Kidney tubule cell (primary cell): ENCODE results near the gene LAMTOR1.
"Not testable (repeated sequence)": the region's sequence is repeated elsewhere in the genome, so short reads cannot be mapped to it uniquely, and the experiment has no call there.

Experiments used
- DNase-seq: peaks from one replicate; pipeline ENCODE4 v3.0.0-alpha.2; 2018; ENCODE audit warnings: low spot score

The LAMTOR1 gene

DNA sequence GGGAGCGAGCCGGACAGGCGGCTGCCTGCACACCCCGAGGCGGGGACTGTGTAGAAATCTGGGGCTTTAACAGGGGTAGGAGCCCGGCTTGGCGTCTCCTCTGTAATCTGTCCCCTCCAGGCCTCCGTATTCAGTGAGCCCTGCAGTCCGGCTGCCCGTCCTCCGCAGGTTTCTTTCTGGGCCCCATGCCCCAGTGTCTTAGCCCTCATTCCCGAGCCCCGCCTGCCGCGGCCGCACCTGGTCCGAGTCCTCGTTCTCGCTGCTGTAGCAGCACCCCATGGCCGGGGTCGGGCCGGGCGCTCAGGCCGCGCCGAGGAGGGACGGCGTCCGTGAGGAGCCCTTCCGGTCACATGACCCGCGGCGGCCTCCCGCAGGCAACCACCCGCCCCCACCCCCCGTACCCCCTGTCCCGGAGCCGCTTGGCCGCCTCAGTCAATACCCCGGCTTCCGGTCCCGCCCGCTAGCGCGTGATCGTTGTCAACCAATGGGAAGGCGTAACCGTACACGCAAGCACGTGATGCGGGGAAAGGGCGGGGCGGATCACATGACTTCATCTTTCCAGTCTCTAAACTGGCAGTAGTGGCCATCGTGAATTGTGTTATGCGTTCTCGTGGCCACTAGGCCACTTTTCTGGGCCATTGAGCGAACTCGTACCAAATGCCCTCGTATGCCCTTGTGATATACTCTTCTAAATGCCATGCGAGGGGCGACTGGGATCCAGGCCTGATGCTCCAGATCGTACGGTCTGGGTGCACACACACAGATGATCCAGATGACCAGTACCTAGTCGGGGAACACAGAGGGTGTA, at the start of gene LAMTOR1:
TSS of gene LAMTOR1 (minus strand) at position 352 of the 808 bp plus-strand sequence. CDS start at position 279, 73 bp downstream.
- peak; percentile 99 for DNase-seq

DNA sequence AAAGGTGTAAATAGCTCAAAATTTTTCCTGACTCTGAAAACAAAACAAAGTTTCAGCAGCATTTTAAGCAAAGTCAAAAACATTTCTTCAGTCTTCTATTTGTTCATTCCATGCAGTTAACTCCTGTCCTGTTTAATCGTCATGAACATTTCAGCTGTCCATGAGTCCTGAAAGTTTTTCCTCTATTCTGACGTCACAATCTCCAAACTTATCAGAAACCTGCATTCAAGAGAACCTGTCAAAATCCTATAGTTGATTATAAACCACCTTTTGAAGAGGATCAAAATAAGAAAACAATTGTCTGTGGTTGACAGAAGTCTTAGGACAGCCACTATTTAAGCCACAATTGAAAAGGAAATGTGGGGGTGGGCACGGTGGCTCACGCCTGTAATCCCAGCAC, 47.8 kb upstream of the LAMTOR1 start:
- DNase-seq: no peak

DNA sequence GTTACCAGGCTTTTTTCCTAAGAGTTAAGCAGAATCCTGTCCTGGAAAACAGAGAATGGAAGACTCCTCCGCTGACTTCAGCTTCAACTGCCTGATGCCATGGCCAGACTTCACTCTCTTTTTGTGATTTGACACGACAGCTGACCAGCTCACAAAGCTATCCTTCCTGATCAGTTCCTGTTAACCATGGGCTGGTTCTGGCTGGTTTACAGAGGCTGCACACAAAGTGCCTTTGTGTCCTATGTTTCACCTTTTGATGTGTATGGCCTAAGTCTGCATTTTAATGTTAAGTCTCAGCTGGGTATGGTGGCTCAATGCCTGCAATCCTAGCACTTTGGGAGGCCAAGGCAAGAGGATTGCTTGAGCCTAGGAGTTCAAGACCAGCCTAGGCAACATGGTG, 43.5 kb upstream of the LAMTOR1 start:
- DNase-seq: no peak

DNA sequence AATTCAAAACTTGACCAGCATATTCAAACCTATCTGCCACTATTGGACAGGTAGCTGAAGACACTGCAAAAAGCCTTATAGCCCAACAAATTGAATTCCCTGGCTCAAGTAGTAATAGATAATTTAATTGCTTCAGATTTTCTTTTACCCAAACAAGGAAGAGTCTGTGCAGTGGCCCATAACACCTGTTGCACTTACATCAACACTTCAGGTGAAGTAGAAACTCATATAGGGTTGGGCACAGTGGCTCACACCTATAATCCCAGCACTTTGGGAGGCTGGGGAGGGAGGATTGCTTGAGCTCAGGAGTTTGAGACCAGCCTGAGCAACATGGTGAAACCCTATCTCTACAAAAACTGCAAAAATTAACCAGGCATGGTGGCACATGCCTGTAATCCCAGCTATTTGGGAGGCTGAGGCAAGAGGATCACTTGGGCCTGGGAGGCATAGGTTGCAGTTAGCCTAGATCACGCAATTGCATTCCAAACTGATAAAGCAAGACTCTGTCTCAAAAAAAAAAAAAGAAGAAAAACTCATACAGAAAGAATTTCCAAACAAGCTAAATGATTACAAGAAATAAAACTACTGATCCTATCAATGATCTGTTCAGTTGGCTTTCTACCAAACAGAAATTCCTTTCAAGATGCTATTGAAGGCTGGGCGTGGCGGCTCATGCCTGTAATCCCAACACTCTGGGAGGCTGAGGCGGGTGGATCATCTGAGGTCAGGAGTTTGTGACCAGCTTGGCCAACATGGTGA, 41.9 kb upstream of the LAMTOR1 start:
- peak; percentile 97 for DNase-seq

DNA sequence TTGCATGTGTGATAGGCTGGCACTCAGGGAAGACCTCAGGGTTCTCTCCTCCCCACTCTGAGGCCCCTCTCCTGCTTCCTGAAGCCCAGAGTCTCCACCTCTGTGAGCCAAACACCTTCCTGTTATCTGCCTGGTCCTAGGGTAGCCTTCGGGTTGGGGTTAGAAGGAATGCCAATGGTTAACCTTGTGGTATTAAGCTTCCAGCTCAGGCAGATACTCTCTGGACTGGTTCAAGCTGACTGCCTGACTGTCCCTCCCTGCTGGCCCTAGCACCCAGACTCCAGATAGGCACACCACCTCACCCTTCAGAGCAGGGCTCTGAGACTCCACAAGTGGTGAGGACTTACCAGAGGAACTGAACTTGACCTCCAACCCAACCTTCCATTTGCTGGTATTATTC, 39.4 kb upstream of the LAMTOR1 start:
- peak; percentile 61 for DNase-seq

DNA sequence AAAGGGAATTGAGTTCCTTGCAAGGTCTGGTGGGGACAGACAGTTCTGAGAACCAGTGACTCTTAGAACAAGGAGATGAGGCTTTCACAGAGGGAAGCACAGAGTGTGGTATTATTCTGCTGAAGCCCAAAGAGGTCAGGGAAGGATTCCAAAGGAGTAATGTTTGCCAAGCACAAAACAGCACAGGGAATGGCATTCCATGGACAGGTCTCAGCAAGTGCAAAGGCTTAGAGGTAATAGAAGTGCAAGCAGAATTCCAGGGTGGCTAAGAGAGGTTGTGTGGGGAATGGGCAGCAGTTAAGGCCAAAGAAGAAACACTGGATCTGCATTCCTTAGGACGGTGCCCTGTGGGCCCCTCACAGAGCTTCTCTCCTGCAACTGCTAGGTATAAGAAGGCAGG, 39.0 kb upstream of the LAMTOR1 start:
- peak; percentile 31 for DNase-seq

DNA sequence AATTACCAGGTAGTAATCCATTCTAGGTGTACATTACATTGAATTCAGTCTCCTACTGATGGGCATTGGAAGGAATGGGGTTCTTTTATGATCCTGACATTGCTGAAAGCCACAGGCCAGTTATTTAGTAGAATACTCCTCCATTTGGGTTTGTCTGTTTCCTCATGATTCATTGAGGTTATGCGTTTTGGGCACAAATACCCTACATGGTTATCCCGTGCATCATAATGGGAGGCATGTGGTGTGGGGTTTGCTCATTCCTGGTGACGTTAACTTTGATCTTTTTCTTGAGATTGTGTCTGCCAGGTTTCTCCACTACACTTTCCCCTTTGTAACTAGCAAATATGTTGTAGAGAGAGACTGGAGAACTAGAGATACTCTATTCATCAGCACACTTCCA, 38.0 kb upstream of the LAMTOR1 start:
- peak; percentile 90 for DNase-seq

DNA sequence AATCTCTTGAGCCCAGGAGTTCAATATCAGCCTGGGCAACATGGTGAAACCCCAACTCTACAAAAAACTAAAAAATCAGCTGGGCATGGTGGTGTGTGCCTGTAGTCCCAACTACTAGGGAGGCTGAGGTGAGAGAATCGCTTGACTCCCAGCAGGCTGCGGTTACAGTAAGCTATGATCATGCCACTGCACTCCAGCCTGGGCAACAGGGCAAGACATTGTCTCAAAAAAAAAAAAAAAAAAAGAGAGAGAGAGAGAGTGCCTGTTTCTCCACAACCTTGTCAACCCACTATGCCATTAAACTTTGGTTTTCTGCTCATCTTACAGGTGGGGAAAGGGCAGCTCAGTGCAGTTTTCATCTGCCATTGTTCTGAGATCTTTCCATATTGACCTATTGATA, 37.6 kb upstream of the LAMTOR1 start:
- no peak for DNase-seq

DNA sequence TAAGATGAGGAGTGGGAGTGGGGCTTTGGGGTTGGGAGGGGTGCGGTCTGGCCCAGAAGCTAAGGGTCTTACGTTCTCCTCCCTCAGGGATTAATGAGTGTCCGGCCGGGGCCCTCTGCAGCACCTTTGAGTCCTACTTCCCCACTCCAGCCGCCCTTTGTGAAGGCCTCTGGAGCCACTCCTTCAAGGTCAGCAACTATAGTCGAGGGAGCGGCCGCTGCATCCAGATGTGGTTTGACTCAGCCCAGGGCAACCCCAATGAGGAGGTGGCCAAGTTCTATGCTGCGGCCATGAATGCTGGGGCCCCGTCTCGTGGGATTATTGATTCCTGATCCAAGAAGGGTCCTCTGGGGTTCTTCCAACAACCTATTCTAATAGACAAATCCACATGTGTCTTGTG, 36.4 kb upstream of the LAMTOR1 start:
- no peak for DNase-seq

DNA sequence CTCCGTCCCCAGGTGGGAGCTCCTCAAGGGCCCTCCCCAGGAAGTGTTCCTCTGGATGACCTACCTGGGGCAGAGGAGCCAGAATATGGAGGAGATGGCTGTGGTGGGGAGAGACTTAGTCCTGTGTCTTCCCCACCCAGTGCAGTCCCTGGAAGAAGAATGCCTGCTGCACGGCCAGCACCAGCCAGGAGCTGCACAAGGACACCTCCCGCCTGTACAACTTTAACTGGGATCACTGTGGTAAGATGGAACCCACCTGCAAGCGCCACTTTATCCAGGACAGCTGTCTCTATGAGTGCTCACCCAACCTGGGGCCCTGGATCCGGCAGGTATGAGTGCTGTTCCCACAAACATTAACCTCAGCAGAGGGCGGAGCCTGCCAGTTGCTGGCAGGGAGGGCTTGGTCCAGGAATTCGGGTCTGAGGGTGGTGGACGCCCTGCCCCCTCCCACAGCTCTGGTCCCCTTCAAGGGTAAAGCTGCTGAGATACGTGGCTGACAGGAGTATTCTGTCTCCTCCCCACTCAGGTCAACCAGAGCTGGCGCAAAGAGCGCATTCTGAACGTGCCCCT, 35.8 kb upstream of the LAMTOR1 start:
- DNase-seq: peak; percentile 59

DNA sequence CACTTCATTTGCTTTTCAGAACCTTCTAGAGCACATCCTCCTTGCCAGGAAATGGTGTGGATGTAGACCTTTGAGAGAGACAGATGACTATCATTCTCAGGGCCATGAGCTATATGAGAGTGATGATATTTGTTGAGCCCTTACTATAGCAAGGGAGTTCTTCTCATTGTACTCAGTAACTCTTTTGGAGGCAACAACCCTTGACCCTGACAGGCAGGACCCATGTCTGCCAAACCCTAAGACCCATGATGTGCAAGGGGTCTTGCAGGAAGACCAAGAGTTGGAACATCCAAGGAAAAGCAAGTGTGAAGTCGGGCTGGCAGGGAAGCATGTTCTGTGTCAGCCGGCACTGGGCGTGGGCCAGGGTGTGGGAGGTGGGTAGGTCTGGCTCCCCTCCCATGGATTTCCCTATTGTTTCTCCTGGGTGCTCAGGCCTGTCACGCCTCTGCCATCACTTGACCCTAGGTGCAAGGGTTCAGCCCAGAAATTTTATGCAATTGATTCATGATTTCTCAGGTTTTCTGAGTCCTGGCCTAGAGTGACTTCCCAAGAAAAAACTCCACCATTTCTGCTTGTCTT, 33.7 kb upstream of the LAMTOR1 start:
- DNase-seq: no peak

DNA sequence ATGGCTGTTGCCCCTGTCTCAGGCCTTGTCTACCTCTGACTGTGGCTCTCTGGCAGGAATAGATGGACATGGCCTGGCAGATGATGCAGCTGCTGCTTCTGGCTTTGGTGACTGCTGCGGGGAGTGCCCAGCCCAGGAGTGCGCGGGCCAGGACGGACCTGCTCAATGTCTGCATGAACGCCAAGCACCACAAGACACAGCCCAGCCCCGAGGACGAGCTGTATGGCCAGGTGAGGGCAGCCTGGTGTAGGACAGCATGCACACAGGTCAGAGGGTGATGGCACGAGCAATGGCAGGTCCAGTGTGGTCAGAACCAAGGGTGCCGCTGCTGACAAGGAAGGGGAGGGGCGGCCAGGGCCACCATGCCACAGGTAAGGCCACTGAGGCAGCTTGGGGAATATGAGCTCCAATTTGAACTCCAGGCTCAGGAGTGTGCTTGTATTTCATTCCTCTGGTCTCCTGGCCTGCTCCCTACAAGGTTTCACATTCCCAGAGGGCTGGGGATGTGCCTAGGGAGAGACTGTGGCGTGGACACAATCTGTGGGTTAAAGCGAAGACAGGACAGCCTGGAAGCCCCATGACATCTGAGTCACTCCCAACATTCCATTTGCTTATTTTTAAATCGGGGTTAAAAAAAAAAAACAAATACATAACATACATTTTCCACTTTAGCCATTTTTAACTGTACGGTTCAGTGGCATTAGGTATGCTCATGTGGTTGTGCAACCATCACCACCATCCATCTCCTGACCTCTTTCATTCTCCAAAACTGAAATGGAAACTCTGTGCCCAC, 33.0 kb upstream of the LAMTOR1 start:
- DNase-seq: peak; percentile 34

DNA sequence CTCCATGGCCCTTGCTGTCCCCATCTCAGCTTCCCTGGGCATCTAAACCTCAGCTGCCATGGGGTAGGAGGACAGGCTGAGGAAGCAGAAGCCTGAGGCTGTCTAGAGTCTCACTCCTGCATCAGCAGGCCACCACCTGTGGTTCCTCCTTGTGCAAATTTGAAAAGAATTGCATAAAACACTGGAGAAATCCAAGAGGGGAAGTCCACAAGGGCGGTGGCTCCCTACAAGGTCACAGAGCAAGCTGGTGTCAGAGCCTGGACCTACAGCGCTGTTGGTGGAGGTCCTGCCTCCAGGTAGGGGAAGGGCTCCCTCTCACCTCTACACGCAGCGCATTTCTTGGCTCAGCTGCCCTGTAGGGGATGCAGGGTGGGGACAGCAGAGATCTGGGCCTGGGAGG, 32.4 kb upstream of the LAMTOR1 start, which contains the start of gene FOLR3:
TSS of gene FOLR3 (plus strand) at position 253 of the 400 bp plus-strand sequence. CDS start 228 bp downstream, outside the sequence.
- DNase-seq: not testable (repeated sequence)

DNA sequence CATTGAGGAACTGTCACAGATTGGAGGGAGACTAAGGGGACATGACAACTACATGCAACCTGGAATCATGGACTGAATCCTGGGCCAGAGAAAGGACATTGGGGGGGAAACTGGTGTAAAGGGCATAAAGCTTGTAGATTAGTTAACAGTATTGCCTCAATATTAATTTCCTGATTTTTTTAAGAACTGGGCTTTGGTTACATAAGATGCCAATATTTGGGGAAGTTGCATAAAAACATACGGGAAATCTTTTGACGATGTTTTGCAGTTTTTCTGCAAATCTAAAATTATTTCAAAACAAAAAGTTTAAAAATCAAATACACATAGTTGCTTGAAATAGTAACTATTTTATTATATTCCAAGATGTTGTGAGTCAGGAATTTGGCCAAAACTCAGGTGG, 29.5 kb upstream of the LAMTOR1 start:
- DNase-seq: no peak

DNA sequence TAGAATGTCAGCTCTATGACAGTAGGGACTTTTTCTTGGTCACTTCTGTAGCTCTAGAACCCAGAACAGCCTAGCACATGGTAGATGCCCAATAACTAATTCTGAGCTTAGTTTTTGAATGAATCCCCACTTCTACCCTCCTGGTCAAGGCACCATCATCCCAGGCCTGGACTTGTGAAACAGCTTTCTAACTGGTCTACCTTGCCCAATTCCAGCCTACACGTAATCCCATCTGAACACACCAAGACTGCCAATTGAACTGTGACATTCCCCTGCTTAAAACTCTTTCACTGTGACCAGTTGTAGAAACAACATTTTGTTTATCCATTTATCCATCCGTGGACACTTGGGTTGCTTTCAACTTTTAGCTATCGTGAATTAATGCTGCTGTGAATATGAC, 26.3 kb upstream of the LAMTOR1 start:
- no peak for DNase-seq

DNA sequence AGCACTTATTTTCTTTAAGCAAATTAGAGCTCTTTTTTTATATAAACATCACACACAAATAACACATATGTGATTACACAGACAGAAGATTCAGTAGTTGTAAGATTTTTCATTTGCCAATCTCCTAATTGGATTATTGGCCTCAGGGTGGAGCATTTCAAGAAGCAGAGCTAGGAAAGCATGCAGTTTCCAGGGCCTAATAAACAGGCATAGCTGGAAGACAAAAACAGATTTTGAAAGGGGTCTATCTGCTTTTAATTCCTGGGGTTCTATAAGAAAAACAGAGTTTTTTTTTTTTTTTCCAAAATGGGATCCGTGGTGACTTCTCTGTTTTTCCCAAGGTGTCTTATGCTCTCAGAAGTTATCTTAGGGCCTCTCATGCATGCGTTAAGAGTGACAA, 24.8 kb upstream of the LAMTOR1 start:
- no peak for DNase-seq

DNA sequence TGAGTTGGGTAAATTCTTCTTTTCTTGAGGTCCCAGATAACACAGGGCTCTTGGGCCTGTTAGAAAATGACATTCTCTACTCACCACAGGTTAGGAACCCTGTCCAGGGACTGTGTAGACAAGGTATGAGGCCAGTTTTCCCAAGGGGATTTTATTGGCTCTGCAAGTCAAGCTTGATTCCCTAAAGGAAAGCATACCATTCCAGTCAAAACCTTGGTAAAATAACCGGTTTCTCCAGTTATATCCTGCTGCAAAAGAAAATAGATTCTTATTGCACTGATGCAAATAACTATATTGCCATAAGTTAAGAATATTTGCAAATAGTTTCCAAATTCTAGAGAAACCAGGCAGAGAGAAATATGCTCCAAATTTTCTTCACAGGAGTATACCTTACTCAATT, 22.9 kb upstream of the LAMTOR1 start:
- no peak for DNase-seq

DNA sequence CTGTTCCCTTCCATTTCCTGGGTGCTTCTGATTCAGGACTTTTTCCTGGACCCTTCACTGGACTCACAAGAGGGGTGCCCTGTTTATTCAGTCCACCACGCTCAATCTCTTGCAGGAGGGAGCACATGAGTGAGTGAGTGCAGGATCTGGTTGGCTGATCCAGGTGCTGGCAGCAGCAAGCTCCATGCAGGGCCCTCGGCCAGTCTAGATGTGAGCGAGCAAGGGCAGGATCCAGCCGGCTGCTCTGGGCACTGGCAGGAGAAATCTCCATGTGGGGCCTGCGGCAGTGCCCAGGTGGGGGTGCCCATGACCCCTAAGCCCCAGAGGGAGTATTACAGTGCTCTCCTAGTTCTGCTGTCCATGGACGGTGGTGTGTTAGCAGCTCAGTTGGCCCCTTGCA, 20.9 kb upstream of the LAMTOR1 start:
- no peak for DNase-seq

DNA sequence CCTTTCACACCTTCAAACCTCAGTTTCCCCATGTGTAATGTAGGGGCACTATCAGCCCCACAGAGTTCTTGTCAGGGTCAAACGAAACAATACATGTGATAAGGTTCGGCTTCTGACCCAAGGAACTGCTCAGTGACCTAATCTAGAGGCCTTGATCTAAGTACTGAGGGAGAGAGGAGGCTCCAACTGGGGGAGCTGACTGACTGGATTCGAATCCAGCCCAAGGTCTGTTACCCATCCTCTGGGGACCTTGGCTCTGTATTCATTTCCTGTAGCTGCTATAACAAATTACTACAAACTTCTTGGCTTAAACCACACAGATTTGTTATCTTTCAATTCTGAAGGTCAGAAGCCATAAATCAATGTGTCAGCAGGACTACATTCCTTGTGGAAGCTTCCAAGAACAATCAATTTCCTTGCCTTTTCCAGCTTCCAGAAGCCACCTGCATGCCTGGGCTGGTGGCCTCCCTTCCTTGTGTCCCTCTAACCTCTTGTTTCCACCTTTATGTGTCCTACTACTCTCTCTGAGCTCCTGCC, 20.1 kb upstream of the LAMTOR1 start:
- DNase-seq: no peak

DNA sequence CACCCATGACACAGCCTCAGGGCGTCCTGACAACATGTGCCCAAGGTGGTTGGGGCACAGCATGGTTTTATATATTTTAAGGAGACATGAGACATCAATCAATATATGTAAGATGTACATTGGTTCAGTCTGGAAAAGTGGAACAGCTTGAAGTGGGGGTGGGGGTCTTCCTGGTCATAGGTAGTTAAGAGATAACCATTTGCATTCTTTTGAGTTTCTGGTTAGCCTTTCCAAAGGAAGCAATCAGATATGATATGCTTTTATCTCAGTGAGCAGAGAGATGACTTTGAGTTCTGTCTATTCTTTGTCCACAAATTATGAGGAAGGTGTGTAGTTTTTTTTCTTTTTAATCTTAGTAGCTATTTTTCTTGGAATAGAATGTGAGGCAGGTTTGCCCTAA, 19.5 kb upstream of the LAMTOR1 start:
- no peak for DNase-seq

DNA sequence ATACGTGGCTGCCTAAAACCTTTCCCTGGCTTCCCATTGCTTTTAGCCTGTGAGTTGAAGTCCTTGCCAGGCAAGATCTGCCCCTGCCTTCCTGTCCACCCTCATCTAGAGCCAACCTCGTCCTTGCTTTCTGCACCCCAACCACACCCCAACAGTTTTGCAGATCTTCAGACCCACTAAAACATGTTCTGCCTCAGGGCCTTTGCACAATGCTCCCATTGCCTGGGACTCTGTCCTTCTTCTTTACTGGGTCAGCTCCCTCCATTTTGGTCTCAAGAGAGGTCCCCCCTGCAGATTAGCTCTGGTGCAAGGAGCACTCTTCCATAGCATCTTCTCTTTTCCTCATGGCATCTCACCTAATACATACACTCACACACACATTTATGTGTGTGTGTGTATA, 17.8 kb upstream of the LAMTOR1 start:
- DNase-seq: no peak

DNA sequence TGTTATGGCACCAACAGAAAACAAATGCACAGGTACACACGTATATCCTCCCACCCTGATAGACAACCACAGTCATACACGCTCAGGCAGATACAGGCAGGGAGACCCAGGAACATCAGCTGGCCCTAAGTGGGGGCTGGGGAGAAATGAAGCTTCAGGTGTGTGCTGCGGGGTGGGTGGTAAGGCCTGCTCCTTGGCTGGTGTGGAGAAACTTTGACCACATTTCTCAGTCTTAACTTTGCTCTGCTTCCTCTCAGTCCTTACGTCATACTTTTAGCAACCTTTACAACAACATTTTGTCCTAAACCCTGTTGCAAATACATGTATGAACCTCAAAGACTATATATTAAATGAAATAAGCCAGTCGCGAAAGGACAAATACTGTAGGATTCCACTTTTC, 16.1 kb upstream of the LAMTOR1 start:
- DNase-seq: no peak
